Measurements from ENCODE around the gene LGALS8.

GRCh38 chr1:236552096-236552495 is 28.3 kb downstream of the LGALS8 start:
- TF ChIP-seq EZH2 (IDR thresholded peaks at IDR 0.05; ENCODE audit: low read length, unreplicated experiment) (no peak), EZH2phosphoT487 (IDR thresholded peaks at IDR 0.05; ENCODE audit: borderline replicate concordance, low read length) (no peak)
- TF ChIP-seq, protein P1, sequence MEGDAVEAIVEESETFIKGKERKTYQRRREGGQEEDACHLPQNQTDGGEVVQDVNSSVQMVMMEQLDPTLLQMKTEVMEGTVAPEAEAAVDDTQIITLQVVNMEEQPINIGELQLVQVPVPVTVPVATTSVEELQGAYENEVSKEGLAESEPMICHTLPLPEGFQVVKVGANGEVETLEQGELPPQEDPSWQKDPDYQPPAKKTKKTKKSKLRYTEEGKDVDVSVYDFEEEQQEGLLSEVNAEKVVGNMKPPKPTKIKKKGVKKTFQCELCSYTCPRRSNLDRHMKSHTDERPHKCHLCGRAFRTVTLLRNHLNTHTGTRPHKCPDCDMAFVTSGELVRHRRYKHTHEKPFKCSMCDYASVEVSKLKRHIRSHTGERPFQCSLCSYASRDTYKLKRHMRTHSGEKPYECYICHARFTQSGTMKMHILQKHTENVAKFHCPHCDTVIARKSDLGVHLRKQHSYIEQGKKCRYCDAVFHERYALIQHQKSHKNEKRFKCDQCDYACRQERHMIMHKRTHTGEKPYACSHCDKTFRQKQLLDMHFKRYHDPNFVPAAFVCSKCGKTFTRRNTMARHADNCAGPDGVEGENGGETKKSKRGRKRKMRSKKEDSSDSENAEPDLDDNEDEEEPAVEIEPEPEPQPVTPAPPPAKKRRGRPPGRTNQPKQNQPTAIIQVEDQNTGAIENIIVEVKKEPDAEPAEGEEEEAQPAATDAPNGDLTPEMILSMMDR (conservative IDR thresholded peaks at IDR 0.05; ENCODE audit: low read depth, low read length), result no peak
